ENCODE measurements around the gene SNCG. TPM values are rescaled to one million over a fixed set of nuclear protein-coding genes. Genes with fewer than 3 reads are reported as not detected.

SNCG gene
- total and polyA plus RNA-seq, 8 donors: 3.7 to 15.0 (median 5.5) TPM

DNA sequence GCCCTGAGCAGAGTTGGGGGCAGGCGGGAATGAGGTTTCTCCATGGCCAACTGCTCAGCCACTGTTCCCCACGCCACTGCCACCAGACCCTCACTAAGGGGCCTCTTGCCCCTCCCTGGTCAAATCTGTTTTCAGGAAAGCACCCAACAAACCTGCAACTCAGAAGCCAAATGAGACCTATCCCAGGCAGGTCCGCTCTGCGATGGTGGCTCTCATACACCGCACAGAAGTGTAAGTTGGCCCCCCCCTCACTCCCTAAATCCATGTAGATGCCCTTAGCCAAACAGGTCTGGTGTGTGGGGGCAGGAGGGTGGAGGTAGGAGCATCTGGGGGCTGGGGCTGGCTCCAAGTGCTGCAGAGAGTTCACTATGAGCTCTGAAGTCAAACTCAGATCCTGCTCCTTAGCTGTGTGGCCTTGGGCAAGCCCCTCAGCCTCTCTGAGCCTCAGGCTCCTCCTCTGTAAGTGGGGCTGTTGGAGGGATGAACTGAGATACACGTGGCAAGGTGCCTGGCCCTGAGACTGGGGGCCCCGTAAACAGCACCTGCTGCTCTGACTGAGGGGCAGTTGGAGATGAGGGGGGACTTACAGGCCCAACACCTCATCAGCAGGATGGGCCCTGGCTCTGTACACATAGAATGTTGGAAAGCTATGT is 2.1 kb upstream of the SNCG start:
- peaks cover 0 to 17% of the 10 kb centered on the region in 2 donors for H3K9me3 ChIP-seq
- TF ChIP-seq, protein P1, sequence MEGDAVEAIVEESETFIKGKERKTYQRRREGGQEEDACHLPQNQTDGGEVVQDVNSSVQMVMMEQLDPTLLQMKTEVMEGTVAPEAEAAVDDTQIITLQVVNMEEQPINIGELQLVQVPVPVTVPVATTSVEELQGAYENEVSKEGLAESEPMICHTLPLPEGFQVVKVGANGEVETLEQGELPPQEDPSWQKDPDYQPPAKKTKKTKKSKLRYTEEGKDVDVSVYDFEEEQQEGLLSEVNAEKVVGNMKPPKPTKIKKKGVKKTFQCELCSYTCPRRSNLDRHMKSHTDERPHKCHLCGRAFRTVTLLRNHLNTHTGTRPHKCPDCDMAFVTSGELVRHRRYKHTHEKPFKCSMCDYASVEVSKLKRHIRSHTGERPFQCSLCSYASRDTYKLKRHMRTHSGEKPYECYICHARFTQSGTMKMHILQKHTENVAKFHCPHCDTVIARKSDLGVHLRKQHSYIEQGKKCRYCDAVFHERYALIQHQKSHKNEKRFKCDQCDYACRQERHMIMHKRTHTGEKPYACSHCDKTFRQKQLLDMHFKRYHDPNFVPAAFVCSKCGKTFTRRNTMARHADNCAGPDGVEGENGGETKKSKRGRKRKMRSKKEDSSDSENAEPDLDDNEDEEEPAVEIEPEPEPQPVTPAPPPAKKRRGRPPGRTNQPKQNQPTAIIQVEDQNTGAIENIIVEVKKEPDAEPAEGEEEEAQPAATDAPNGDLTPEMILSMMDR (IDR thresholded peaks at IDR 0.05): no peak
- no peak for ATAC-seq
- peaks cover 22 to 37% of the 10 kb centered on the region in 2 donors for H3K4me1 ChIP-seq
- DNase-seq: no peak
- H3K36me3 ChIP-seq: no peaks in the 10 kb centered on the region
- peaks cover 0 to 4% of the 10 kb centered on the region in 2 donors for H3K27me3 ChIP-seq
- H3K4me3 ChIP-seq: peak overlapping the region; percentile 11 to 41
- peak overlapping the region; percentile 54 to 64 for H3K27ac ChIP-seq
- intact Hi-C loops (cut with DNase I): loop anchor here in 1 of 2 donors (10.0 kb wide), 1 partner anchor 148 kb away; no protein-coding TSS in a partner anchor

DNA sequence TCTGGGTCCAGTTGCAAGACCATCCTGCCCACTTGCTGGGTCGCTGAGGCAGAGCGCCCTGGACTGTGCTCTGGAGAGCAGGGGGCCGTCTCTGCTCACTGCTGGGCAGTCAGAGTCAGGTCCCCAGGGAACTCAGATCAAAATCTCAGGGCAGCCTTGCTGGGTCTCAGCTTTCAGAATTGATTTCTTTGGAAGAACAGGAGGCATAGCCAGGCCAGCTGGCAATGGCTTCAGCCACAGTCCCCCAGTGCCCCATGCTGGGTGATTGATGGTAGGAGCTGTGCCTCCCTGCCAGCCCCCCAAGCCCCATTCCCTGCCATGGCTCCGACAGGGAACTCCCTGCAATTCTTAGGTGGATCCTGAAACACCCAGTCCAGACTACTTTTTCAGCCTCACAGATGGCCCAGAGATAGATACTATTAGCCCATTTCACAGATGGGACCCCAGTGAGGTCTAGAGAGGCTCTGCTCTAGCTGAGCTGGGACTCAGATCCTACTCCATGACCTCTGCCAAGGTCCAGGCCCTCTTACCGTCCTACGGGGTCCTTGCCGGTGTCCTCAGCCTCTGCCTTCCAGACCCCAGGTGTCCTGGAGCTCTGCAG is 1.5 kb upstream of the SNCG start:
- peaks cover 0 to 4% of the 10 kb centered on the region in 2 donors for H3K27me3 ChIP-seq
- no peak for ATAC-seq
- peak overlapping the region in 1 of 2 donors; percentile 41 for H3K4me3 ChIP-seq
- DNase-seq: no peak
- peaks cover 22 to 37% of the 10 kb centered on the region in 2 donors for H3K4me1 ChIP-seq
- TF ChIP-seq, protein P1 (IDR thresholded peaks at IDR 0.05): no peak
- H3K27ac ChIP-seq: peak overlapping the region; percentile 54 to 64
- intact Hi-C loops (cut with DNase I): loop anchor here in 1 of 2 donors (10.0 kb wide), 1 partner anchor 148 kb away; no protein-coding TSS in a partner anchor
- peaks cover 0 to 14% of the 10 kb centered on the region in 2 donors for H3K9me3 ChIP-seq
- no peaks in the 10 kb centered on the region for H3K36me3 ChIP-seq

- ATAC-seq (no peak), DNase-seq (no peak)
- peaks cover 22 to 37% of the 10 kb centered on the region in 2 donors for H3K4me1 ChIP-seq
Measured at GRCh38 chr10:86957471-86958115, 806 bp upstream of the SNCG start, which contains the start of gene MMRN2. TSS of gene MMRN2 (minus strand) at chr10:86957615. CDS start at chr10:86957541, 74 bp downstream.

DNA sequence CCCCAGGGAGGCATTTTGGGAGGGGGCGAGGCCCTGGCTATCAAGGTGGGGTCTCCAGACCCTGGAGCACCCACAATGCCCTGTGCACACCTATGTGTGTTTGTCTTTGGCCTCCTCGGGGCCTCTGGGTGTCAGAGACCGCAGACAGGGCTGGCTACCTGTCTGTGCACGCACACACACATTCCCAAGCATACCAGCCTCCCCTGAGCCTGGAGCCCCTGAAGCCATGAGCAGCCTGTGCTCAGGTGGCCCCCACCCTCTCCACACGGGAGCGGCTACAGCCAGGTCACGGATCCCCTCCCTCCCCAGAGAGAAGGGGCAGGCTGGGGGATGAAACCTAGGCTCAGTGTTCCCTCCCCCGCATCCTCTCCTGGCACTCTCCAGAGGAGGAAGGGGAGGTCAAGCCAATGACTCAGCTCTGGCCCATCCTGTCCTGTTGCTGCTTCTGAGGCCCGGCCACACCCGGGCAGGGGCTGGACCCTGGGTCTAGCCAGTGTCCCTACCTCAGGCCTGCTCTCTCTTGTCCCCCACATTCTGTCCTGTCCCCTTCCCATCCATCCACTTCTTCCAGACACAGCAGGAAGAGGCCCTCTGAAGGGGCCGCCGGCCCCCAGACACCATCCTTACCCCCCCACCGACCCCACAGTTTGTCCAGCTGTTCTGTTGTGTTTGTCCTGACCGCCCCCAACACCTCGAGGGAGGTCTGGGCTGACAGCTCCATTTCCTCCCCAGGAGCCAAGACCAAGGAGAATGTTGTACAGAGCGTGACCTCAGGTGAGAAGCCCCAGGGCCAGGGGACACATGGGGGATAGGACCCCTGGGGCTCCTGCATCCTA is 720 bp downstream of the SNCG start:
- H3K4me1 ChIP-seq: peaks cover 22 to 37% of the 10 kb centered on the region in 2 donors
- peaks cover 0 to 4% of the 10 kb centered on the region in 2 donors for H3K27me3 ChIP-seq
- H3K4me3 ChIP-seq: peak overlapping the region in 1 of 2 donors; percentile 41
- no peak for DNase-seq
- H3K9me3 ChIP-seq: no peaks in the 10 kb centered on the region
- intact Hi-C loops (cut with DNase I): loop anchor here in 1 of 2 donors (10.0 kb wide), 1 partner anchor 146 kb away; no protein-coding TSS in a partner anchor
- TF ChIP-seq, protein P1 (IDR thresholded peaks at IDR 0.05): no peak
- H3K27ac ChIP-seq: peak overlapping the region; percentile 44 to 64
- H3K36me3 ChIP-seq: no peaks in the 10 kb centered on the region
- peak; percentile 64 for ATAC-seq

More at GRCh38 chr10:86957471-86958115, 806 bp upstream of the SNCG start, which contains the start of gene MMRN2:
- TF ChIP-seq, protein P1 (IDR thresholded peaks at IDR 0.05): no peak
- peak within 1 kb of the TSS in 1 of 2 donors; percentile 41 for H3K4me3 ChIP-seq
- no peaks in the 10 kb centered on the region for H3K36me3 ChIP-seq
- H3K27ac ChIP-seq: peak within 1 kb of the TSS; percentile 54 to 64
- intact Hi-C loops (cut with DNase I): loop anchor here in 1 of 2 donors (10.0 kb wide), 1 partner anchor 147 kb away; no protein-coding TSS in a partner anchor
- H3K9me3 ChIP-seq: peaks cover 0 to 8% of the 10 kb centered on the region in 2 donors
- H3K27me3 ChIP-seq: peaks cover 0 to 4% of the 10 kb centered on the region in 2 donors
